Measurements from ENCODE around the gene VSIG10L. TPM values are rescaled to one million over a fixed set of nuclear protein-coding genes. Genes with fewer than 3 reads are reported as not detected.

The VSIG10L gene
- total RNA-seq, 2 experiments from 2014 or later: 4.5 to 4.6 TPM

- peaks cover 52% of the 10 kb centered on the region for H3K27me3 Mint-ChIP-seq
- DNase-seq: no peak
- ChIA-PET POLR2A (interaction anchor here (0.5 kb wide), 1 partner anchor 136 kb away, joined by 3 read pairs; no protein-coding TSS in a partner anchor), CTCF (no interaction called here)
- ATAC-seq: no peak
- intact Hi-C loops (cut with DNase I, micrococcal nuclease): no loop called here
- H3K36me3 Mint-ChIP-seq (ENCODE audit: low read depth): no peaks in the 10 kb centered on the region
- H3K9me3 Mint-ChIP-seq (ENCODE audit: low read depth): peaks cover 14% of the 10 kb centered on the region
- H3K4me1 Mint-ChIP-seq: no peaks in the 10 kb centered on the region
- H3K4me3 Mint-ChIP-seq: no peak within 1 kb of the TSS
- H3K27ac Mint-ChIP-seq: no peak within 1 kb of the TSS
Observed at GRCh38 chr19:51311351-51312257, 30.3 kb downstream of the VSIG10L start, which contains the start of gene IGLON5. TSS of gene IGLON5 (plus strand) at chr19:51311644. CDS start at chr19:51311848, 204 bp downstream.

GRCh38 chr19:51305479-51305878, 36.5 kb downstream of the VSIG10L start:
- ChIA-PET CTCF (no interaction called here), POLR2A (no interaction called here)
- DNase-seq (no peak), ATAC-seq (no peak)
- H3K9me3 Mint-ChIP-seq (ENCODE audit: low read depth): peaks cover 13% of the 10 kb centered on the region
- H3K27me3 Mint-ChIP-seq: peaks cover 30% of the 10 kb centered on the region
- intact Hi-C loops (cut with DNase I, micrococcal nuclease): no loop called here
- H3K4me3 Mint-ChIP-seq: no peak overlapping the region
- H3K27ac Mint-ChIP-seq: no peak overlapping the region
- no peaks in the 10 kb centered on the region for H3K36me3 Mint-ChIP-seq (ENCODE audit: low read depth)
- no peaks in the 10 kb centered on the region for H3K4me1 Mint-ChIP-seq

DNA sequence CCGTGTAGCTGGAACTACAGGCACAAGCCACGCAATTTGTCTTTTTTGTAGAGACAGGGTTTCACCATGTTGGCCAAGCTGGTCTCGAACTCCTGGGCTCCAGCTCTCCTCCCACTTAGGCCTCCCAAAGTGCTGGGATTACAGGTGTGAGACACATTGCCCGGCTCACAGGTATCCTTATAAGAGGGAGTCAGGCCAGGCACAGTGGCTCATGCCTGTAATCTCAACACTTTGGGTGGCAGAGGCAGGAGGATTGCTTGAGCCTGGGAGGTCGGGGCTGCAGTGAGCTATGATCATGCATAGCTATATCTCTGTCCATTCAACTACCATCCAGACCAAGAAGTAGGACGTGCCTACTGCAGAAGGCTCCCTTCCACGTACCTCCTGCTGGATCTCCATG, 40.7 kb downstream of the VSIG10L start:
- CTCF ChIA-PET: interaction anchor here (0.5 kb wide), 1 partner anchor 761 kb away, joined by 3 read pairs; no protein-coding TSS in a partner anchor
- no peaks in the 10 kb centered on the region for H3K4me1 Mint-ChIP-seq
- H3K9me3 Mint-ChIP-seq (ENCODE audit: low read depth): peaks cover 4% of the 10 kb centered on the region
- POLR2A ChIA-PET: no interaction called here
- intact Hi-C loops (cut with DNase I, micrococcal nuclease): no loop called here
- no peak overlapping the region for H3K27ac Mint-ChIP-seq
- H3K27me3 Mint-ChIP-seq: peaks cover 2% of the 10 kb centered on the region
- DNase-seq (no peak), ATAC-seq (no peak)
- no peaks in the 10 kb centered on the region for H3K36me3 Mint-ChIP-seq (ENCODE audit: low read depth)
- no peak overlapping the region for H3K4me3 Mint-ChIP-seq

DNA sequence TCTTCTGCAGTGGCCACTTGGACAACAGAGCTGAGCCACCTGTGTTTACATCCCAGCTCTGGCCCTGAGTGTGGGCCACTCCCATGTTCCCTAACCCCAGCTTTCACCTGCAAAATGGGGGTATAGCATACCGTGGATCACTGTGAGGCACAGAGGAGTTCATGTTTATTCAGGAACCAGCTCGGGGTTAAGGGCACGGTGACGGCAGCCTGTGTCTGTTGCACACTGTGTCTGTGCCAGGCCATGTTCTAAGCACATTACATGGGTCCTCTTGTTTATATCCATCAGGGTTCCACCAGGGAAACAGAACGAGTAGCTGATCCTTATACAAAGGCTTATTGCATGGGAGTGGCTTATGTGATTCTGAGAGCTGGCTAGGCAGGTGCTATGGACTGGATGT, 44.5 kb downstream of the VSIG10L start:
- no peaks in the 10 kb centered on the region for H3K4me1 Mint-ChIP-seq
- no peaks in the 10 kb centered on the region for H3K36me3 Mint-ChIP-seq (ENCODE audit: low read depth)
- no peak overlapping the region for H3K4me3 Mint-ChIP-seq
- H3K27me3 Mint-ChIP-seq: no peaks in the 10 kb centered on the region
- H3K27ac Mint-ChIP-seq: no peak overlapping the region
- CTCF ChIA-PET: no interaction called here
- intact Hi-C loops (cut with DNase I, micrococcal nuclease): no loop called here
- no peak for ATAC-seq
- POLR2A ChIA-PET: no interaction called here
- no peak for DNase-seq
- H3K9me3 Mint-ChIP-seq (ENCODE audit: low read depth): no peaks in the 10 kb centered on the region

DNA sequence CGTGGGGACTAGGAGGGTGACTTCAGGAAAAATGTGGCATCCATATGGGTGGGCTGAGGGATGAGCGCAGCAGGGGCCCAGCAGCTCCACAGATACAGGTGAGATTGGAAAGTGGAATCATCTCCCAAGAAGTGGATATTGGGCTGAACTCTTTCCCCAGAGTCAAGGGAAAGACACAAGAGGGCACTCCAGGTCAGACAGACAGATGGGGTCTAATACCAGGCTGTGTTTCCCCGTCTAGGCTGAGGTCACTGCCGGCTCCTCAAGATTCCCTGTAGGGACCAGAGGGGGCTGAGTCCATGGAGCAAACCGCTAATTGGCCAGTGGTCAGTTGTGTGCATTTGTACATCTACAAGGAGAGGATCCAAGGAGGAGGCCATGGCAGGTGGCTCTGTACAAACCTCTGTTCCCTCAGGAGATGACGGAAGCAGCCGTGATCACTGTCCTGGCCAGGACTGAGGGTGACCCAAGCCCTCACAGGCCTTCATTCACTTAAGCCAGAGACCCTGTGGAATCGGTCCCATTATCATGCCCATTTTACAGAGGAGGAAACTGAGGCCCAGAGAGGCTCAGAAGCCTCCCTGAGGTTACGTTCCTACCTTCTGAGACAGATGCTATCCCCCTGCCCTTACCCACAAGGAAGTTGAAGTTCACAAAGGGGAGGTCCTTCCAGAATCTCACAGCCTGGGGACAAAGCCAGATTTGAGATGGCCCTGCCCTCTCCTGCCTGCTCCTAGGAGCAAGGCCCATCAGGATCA, 45.4 kb downstream of the VSIG10L start:
- CTCF ChIA-PET: interaction anchor here (0.7 kb wide), 1 partner anchor 340 kb away, joined by 4 read pairs; no protein-coding TSS in a partner anchor
- Mint-ChIP-seq H3K4me3 (no peak overlapping the region), H3K9me3 (ENCODE audit: low read depth) (no peaks in the 10 kb centered on the region), H3K4me1 (no peaks in the 10 kb centered on the region), H3K27me3 (no peaks in the 10 kb centered on the region), H3K27ac (no peak overlapping the region), H3K36me3 (ENCODE audit: low read depth) (no peaks in the 10 kb centered on the region)
- no peak for ATAC-seq
- intact Hi-C loops (cut with DNase I, micrococcal nuclease): no loop called here
- no peak for DNase-seq
- POLR2A ChIA-PET: interaction anchor here (0.7 kb wide), 1 partner anchor 143 kb away, joined by 4 read pairs; no protein-coding TSS in a partner anchor

GRCh38 chr19:51295382-51296126, 46.4 kb downstream of the VSIG10L start:
- ChIA-PET POLR2A (interaction anchor here (0.7 kb wide), 1 partner anchor 144 kb away, joined by 4 read pairs; no protein-coding TSS in a partner anchor), CTCF (interaction anchor here (0.7 to 0.8 kb wide), 2 partner anchors 341 to 483 kb away, joined by 3 to 4 read pairs; no protein-coding TSS in a partner anchor)
- Mint-ChIP-seq H3K4me1 (no peaks in the 10 kb centered on the region), H3K36me3 (ENCODE audit: low read depth) (no peaks in the 10 kb centered on the region), H3K27me3 (no peaks in the 10 kb centered on the region), H3K9me3 (ENCODE audit: low read depth) (no peaks in the 10 kb centered on the region), H3K27ac (no peak overlapping the region), H3K4me3 (no peak overlapping the region)
- DNase-seq: no peak
- no peak for ATAC-seq
- intact Hi-C loops (cut with DNase I, micrococcal nuclease): no loop called here

DNA sequence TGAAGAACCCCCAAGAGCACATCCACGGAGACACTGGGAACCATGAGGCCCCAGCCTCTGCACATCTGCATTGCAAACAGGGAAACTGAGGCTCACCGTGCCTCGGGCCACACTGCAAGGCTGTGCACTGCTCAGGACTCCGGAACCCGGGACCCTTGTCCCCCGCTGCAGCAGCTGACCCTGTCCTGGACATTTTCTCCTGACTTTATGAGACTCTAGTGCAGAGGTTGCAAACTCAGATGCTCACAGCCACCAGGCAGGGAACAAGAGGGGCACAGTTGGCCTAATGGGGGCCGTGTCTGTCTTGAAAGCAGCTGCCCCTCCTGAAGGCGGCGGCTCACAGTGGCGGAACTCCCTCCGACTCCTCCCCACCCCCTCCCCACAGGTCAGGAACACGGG, 47.0 kb downstream of the VSIG10L start:
- ChIA-PET CTCF (no interaction called here), POLR2A (no interaction called here)
- intact Hi-C loops (cut with DNase I, micrococcal nuclease): no loop called here
- DNase-seq: no peak
- Mint-ChIP-seq H3K4me3 (no peak overlapping the region), H3K27ac (no peak overlapping the region), H3K9me3 (ENCODE audit: low read depth) (no peaks in the 10 kb centered on the region), H3K4me1 (no peaks in the 10 kb centered on the region), H3K27me3 (no peaks in the 10 kb centered on the region), H3K36me3 (ENCODE audit: low read depth) (no peaks in the 10 kb centered on the region)
- no peak for ATAC-seq

GRCh38 chr19:51294211-51294976, 47.5 kb downstream of the VSIG10L start:
- Mint-ChIP-seq H3K9me3 (ENCODE audit: low read depth) (no peaks in the 10 kb centered on the region), H3K4me3 (no peak overlapping the region), H3K27ac (no peak overlapping the region), H3K4me1 (no peaks in the 10 kb centered on the region), H3K36me3 (ENCODE audit: low read depth) (no peaks in the 10 kb centered on the region), H3K27me3 (no peaks in the 10 kb centered on the region)
- ATAC-seq (no peak), DNase-seq (no peak)
- intact Hi-C loops (cut with DNase I, micrococcal nuclease): no loop called here
- ChIA-PET POLR2A (no interaction called here), CTCF (no interaction called here)

GRCh38 chr19:51293571-51294210, 48.2 kb downstream of the VSIG10L start:
- no peaks in the 10 kb centered on the region for H3K4me1 Mint-ChIP-seq
- ATAC-seq (no peak), DNase-seq (no peak)
- H3K4me3 Mint-ChIP-seq: no peak overlapping the region
- intact Hi-C loops (cut with DNase I, micrococcal nuclease): no loop called here
- ChIA-PET POLR2A (no interaction called here), CTCF (interaction anchor here (0.7 kb wide), 1 partner anchor 32 kb away, joined by 3 read pairs; no protein-coding TSS in a partner anchor)
- H3K9me3 Mint-ChIP-seq (ENCODE audit: low read depth): no peaks in the 10 kb centered on the region
- no peaks in the 10 kb centered on the region for H3K27me3 Mint-ChIP-seq
- no peak overlapping the region for H3K27ac Mint-ChIP-seq
- H3K36me3 Mint-ChIP-seq (ENCODE audit: low read depth): no peaks in the 10 kb centered on the region

- intact Hi-C loops (cut with DNase I, micrococcal nuclease): no loop called here
Observed at GRCh38 chr19:51292971-51293370, 49.0 kb downstream of the VSIG10L start.

More at GRCh38 chr19:51292971-51293370, 49.0 kb downstream of the VSIG10L start:
- Mint-ChIP-seq H3K4me3 (no peak overlapping the region), H3K36me3 (ENCODE audit: low read depth) (no peaks in the 10 kb centered on the region), H3K9me3 (ENCODE audit: low read depth) (no peaks in the 10 kb centered on the region), H3K27me3 (no peaks in the 10 kb centered on the region), H3K27ac (no peak overlapping the region), H3K4me1 (no peaks in the 10 kb centered on the region)
- DNase-seq (no peak), ATAC-seq (no peak)
- ChIA-PET POLR2A (no interaction called here), CTCF (interaction anchor here (0.7 kb wide), 1 partner anchor 33 kb away, joined by 3 read pairs; no protein-coding TSS in a partner anchor)

Measured in activated CD4-positive, alpha-beta T cell treated with anti-CD3 and anti-CD28 coated beads for 36 hours (primary cell).